HG03460 (cell line): ENCODE measurements around the gene POLR1E.
"Not testable (repeated sequence)": the region's sequence is repeated elsewhere in the genome, so short reads cannot be mapped to it uniquely, and the experiment has no call there.

Source experiments
- ATAC-seq: cut with Tn5 transposase; IDR thresholded peaks from one replicate; pipeline ENCODE4 v1.9.1; 2021; ENCODE audit not compliant: unreplicated experiment

The POLR1E gene

GRCh38 chr9:37464426-37465248 lies 21.1 kb upstream of the POLR1E start:
- ATAC-seq = peak; percentile 35

DNA sequence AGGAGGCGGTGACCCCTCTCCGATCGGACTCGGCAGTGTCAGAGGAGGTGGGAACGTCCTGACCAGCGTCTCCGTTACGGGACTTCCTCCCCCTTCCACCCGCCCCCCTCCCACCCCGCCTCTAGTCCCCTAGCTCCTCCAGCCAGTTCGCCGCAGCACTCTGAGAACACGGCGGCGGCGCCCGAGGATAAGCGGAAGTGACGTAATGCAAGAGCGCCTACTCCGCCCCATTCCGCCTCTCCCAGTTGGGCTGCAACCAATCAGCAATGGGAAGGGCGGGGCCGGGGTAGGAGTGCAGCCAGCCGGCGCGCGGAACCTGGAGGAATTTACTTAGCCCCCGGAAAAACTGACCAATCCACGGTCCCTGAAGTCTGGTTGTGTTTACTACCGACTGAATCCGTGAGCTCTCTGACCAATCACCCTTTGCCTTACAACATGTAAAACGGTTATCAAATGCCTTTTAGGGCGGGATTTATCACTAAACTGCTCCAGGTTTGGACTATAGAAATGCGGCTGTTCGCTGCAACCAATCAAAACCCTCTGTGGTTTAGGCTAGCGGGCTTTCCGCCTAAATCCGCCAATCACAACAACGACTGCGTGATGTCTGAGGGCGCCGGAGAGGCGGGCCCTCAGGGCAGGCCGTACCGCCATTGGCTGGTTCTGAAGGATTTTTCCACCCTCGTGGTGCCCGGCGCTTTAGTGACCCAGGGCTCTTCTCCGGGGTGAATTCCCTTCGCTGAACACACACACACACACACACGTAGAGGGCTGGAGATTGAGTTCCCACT lies 20.3 kb upstream of the POLR1E start, which contains the start of gene ZBTB5:
Gene ZBTB5 (minus strand): TSS at position 202 of the 788 bp plus-strand sequence. CDS start 22,899 bp downstream, outside the sequence.
- peak; percentile 75 for ATAC-seq

GRCh38 chr9:37466037-37466709 lies 19.6 kb upstream of the POLR1E start:
- peak; percentile 14 for ATAC-seq

DNA sequence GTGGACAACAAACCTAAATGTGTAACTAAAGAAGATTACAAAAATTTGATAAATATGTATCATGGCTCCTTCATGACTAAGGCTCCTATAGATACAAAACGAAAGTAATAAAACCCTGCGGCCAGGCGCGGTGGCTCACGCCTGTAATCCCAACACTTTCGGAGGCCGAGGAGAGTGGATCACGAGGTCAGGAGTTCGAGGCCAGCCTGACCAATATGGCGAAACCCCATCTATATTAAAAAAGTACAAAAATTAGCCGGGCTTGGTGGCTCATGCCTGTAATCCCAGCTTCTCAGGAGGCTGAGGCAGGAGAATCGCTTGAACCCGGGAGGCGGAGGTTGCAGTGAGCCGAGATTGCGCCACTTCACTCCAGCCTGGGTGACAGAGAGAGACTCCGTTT lies 18.2 kb upstream of the POLR1E start:
- not testable (repeated sequence) for ATAC-seq

DNA sequence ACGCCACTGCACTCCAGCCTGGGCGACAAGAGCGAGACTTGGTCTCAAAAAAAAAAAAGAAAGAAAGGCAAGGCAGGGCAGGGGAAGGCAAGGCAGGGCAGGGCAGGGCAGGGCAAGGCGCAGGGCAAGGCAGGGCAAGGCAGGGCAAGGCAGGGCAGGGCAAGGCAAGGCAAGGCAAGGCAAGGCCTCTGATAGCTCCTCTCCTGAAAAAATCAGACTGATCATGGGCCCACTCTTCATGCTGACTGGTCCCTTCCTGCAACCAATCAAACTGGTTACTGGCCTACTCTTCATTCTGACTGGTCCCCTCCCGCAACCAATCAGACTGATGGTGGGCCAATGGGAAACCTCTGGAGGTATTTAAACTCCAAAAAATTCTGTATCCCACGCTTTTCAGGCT lies 17.1 kb upstream of the POLR1E start:
- no peak for ATAC-seq

DNA sequence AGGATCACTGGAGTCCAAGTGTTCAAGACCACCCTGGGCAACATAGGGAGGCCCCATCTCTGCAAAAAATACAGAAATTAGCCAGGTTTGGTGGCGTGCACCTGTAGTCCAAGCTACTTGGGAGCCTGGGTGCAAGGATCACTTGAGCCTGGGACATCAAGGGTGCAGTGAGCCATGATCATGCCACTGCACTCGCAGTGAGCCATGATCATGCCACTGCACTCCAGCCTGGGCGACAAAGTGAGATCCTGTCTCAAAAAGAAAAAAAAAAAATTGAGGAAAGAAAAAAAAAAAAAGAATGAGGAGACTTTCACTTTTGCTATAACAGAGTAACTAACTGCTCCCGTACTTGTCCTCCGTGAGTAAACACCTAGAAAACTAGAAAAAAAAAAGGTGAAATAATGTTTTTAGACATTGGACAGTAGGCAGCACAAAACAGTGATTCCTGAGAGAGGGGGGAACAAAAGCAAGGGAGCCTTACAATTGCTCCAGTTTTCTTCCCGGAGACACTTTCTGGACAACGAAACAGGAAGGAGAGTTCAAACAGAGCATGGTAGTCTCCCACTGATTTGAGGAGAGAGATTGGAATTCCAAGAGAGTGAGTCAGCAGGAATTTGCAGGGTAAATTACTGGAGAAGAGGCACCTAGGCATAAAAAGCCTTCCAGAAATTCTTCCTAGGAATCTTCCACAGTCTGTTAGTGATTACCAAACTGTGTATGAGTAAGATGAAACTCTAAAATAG lies 13.6 kb upstream of the POLR1E start:
- no peak for ATAC-seq

DNA sequence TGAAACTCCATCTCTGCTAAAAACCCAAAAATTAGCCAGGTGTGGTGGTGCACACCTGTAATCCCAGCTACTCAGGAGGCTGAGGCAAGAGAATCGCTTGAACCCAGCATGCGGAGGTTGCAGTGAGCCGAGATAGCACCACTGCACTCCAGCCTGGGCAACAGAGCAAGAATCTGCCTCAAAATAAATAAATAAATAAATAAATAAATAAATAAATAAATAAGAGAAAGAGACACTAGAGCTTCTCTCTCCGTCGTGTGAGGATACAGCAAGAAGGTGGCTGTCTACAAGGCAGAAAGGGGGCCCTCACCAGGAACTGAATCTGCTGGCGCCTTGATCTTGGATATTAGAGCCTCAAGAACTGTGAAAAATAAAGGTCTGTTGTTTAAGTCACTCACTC lies 11.8 kb upstream of the POLR1E start:
- ATAC-seq = not testable (repeated sequence)

DNA sequence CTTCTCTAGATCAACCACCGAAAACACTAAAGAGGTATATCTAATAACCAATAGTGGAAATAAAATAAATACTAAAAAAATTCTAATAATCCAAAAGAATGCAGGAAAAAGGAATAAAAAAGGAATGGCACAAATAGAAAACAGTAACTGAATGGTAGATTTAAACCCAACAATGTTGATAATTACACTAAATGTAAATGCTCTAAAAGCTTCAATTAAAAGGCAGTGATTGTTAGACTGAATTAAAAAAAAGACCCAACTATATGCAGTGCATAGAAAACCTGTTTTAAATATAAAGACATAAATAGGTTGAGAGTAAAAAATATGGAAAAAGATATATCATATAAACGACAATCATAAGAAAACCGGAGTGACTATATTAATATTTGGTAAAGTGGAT lies 11.3 kb upstream of the POLR1E start:
- ATAC-seq = no peak

DNA sequence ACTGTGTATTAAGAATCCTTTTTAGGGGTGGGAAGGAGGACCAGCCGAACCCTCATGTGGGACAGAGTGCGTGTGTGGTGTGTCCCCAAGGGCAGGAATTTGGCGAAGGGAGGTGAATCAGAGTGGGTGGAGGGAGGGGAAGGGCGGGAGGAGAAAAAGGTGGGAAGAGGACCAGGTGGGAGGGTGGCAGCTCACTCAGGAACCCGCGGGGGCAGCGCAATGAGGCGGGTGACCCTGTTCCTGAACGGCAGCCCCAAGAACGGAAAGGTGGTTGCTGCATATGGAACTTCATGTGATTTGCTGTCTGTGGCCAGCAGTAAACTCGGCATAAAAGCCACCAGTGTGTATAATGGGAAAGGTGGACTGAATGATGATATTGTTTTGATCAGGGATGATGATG lies 8.8 kb upstream of the POLR1E start:
- no peak for ATAC-seq

- ATAC-seq = not testable (repeated sequence)
Measured at GRCh38 chr9:37477443-37477842, 8.3 kb upstream of the POLR1E start.

DNA sequence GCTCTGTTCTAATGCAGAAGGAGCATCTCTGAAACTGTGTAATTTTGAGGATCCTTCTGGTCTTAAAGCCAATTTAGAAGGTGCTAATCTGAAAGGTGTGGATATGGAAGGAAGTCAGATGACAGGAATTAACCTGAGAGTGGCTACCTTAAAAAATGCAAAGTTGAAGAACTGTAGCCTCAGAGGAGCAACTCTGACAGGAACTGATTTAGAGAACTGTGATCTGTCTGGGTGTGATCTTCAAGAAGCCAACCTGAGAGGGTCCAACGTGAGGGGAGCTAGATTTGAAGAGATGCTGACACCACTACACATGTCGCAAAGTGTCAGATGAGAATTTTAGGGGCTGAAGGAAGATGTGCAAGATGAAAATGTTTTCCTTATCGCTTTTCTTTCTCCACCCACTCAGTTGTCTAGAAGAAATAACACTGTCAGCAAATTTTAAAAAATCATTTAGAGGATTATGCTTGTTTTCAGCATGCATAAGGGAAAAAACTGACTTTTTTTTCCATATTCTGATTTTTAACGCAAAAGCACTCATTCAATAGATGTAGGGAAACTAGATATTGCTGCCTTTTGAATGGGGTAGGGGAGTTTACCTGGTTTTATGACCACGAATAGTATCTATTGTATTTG lies 7.6 kb upstream of the POLR1E start:
- not testable (repeated sequence) for ATAC-seq

DNA sequence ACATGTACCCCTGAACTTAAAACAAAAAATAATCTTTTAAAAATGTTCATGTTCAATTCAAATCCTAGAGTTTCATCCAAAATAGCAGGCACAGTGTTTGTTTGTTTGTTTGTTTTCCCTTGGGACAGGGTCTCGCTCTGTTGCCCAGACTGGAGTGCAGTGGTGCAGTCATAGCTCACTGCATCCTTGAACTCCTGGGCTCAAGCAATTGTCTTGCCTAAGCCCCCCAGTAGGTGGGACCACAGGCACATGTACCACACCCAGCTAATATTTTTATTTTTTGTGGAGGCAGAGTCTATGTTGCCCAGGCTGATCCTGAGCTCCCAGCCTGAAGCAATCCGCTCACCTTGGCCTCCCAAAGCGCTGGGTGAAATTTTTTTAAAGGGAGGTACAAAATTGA lies 5.0 kb upstream of the POLR1E start:
- ATAC-seq = no peak

- no peak for ATAC-seq
Measured at GRCh38 chr9:37486256-37486615, 488 bp downstream of the POLR1E start.

GRCh38 chr9:37486616-37487548 lies 1.1 kb downstream of the POLR1E start:
- no peak for ATAC-seq

GRCh38 chr9:37491939-37492338 lies 6.2 kb downstream of the POLR1E start:
- no peak for ATAC-seq

DNA sequence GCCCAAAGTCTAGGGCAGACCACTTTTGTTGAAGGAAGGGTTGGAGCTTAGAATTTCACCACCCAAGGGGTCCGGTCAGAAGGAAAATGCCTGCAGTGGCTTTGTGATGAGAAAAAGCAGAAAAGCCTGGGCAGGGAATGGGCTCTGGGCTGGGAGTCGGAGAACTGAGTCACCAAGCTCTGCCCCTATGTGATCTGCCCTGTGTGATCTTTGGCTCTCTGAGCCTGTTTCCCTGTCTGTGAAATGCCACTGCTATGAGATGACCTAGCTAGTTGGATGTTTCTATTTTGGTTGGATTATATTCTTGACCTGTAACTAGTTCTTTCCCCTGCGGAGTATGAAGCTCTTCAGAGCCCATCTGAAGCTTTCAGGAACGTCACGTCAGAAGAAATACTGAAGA lies 9.8 kb downstream of the POLR1E start:
- ATAC-seq = no peak

DNA sequence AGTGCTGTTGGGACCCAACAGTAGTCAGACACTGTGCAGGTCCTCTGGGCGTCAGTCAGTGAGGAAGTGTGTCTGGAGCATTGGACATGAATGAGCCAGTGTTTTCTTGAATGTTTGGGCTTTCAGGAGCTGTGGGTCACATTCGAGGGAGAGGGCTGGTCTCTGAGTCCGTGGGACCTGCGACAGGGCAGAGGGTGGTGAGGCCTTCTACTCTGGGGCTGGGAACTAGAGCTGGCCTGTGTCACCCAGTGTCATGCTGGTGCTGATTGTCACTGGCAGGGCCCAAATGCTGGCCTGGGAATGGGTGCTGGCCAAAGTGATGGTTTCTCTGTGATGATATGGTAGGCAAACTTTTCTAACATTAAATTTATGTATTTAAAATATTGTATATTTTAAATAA lies 10.3 kb downstream of the POLR1E start:
- ATAC-seq = no peak

- ATAC-seq = no peak
Measured at GRCh38 chr9:37497320-37497719, 11.6 kb downstream of the POLR1E start.

DNA sequence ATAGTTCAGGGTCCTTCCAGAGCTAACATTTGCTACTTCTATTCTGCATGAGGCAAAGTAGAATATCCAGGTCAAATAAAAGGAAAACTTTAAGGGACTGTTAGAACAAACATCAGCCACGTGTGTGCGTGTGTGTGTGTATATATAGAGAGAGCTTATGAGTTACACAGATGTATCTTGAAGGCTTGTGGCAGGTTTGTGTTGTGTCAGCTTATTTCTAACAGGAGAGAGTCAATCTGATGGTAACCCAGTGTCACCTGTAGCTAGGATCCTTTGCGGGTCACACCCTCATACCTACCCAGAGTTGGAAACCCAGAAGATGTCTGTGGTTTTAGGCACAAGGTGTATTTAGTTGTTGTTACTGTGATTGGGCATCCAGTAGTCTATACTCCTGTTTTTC lies 12.7 kb downstream of the POLR1E start:
- ATAC-seq = no peak
